Lung microvascular endothelial cell (primary cell): ENCODE measurements around the gene NBPF4. TPM values are rescaled to one million over a fixed set of nuclear protein-coding genes. Genes with fewer than 3 reads are reported as not detected.

Experiments used
- total RNA-seq: library from RNA; depleted of rRNA; stranded (reverse); fragments of >200 nt; gene quantifications from 2 replicates; pipeline ENCODE4 v1.2.1, GENCODE V29; 2014

The NBPF4 gene
- total RNA-seq, 1 donor from 2014 or later: not detected

Other genes starting within 250 kb of the NBPF4 start
- 28.1 and 38.9 TPM in 2 replicates for gene SLC25A24, start 43.7 kb downstream of the NBPF4 start, total RNA-seq
- not detected in 2 replicates for gene NBPF6, start 206.3 kb upstream of the NBPF4 start, total RNA-seq